ENCODE data around the gene OR1S2.

OR1S2 gene

GRCh38 chr11:58164389-58164788 lies 39.6 kb downstream of the OR1S2 start:
- no peak overlapping the region for H3K4me3 ChIP-seq (ENCODE audit: low read depth, low read length)
- TF ChIP-seq POLR2A (IDR thresholded peaks at IDR 0.05; ENCODE audit: extremely low read depth, insufficient read length) (no peak), MYC (IDR thresholded peaks at IDR 0.05; ENCODE audit: low read depth, low read length) (no peak), CTCF (IDR thresholded peaks at IDR 0.05; ENCODE audit: low read depth, low read length) (no peak), MAX (IDR thresholded peaks at IDR 0.05; ENCODE audit: low read depth, low read length) (no peak)
- DNase-seq (ENCODE audit: low read depth): no peak

All from NB4 (cell line).